Dedifferentiated amniotic fluid mesenchymal stem cell (primary cell): Measurements from ENCODE around the gene KRT79.

Experiments used
- DNase-seq: peaks from one replicate; pipeline ENCODE4 v3.0.0-alpha.2; 2016; ENCODE audit errors: extremely low spot score

KRT79 gene

GRCh38 chr12:52819731-52820510 is 14.2 kb downstream of the KRT79 start:
- DNase-seq, result no peak

DNA sequence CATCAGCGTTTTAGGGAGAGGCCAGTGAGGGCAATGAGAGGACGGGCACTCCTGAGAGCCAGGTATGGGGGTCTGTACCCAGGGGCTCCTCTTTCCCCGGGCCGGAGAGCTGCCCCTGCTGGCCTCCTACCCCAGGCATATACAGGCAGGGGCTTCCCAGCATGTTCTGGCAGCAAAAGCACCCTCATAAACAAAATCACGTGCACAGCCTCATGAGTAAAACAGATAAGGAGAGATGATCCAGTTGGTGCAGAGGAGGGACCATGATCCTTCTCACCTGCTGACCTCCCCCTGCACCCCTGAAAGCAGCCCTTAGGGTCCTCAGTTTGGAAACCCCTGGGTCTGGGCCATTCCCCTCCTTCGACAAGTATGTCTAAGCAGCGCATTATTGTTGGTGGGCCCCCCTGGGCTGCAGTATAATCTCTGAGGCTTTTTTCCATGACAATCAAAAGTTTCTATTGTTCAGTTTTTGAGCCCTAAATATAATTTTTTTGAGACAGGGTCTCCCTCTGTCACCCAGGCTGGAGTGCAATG is 15.2 kb downstream of the KRT79 start:
- no peak for DNase-seq

DNA sequence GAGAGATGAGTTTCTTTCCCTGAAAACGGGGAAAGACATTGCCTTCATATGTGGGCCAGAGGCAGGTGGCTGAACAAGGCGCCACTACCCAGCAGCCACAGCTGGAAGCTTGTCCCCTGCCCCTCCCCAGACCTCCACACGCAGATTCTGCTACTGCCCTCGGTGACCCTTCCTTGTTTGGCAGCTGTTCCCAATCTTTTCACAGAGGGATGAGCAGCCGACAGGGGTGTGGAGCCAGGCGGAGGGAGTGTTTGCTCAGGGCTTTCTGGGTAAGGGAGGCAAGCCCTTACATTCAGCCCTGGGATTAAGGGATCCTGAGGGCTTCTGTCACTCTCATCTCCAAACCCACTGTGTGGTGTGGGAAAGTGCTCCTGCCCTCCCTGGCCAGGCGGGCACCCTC is 15.7 kb downstream of the KRT79 start:
- DNase-seq, result no peak

DNA sequence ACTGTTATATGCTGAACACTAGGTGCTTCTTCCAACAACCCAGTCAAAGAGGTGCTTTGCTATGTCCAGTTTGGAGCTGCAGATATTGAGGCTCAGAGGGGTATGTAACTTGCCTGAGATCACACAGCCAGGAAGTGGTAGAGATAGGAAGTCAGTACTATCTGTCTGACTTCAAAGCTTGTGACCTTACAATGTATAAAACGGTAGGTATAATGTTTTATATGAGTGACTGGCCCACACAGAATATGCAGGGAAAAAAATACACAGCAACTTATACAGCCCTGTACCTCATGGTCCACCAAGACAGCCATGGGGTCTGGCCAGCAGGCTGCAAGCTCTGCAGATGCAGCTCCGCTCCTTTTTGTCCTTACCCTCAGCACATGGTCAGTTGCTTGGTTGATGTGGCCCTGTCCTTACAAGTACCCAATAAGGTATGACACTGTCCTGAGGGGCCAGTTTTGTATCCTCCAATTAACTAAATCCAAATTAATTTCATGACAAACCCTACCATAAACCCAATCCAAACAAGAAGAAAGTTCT is 16.3 kb downstream of the KRT79 start:
- no peak for DNase-seq

- no peak for DNase-seq
Observed at GRCh38 chr12:52817003-52817698, 17.0 kb downstream of the KRT79 start.

GRCh38 chr12:52815676-52816588 is 18.2 kb downstream of the KRT79 start:
- DNase-seq, result no peak

DNA sequence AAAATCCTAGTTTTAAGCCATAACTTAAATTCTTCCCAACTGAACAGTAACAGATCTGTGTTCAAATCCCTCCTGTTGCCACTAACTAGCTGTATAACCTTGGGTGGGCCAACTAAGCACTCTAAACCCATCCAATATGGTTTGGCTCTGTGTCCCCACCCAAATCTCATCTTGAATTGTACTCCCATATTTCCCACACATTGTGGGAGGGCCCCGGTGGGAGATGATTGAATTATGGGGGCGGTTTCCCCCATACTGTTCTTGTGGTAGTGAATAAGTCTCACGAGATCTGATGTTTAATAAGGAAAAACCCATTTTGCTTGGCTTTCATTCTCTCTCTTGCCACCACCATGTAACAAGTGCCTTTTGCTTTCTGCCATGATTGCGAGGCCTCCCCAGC is 18.9 kb downstream of the KRT79 start:
- no peak for DNase-seq

GRCh38 chr12:52814710-52815155 is 19.4 kb downstream of the KRT79 start:
- no peak for DNase-seq

GRCh38 chr12:52813885-52814709 is 20.0 kb downstream of the KRT79 start, which contains the start of gene KRT4:
Gene KRT4, minus strand, starts transcription at chr12:52814116. Its CDS starts 58 bp downstream, at chr12:52814058.
- DNase-seq, result no peak

GRCh38 chr12:52813203-52813819 is 20.8 kb downstream of the KRT79 start:
- DNase-seq, result no peak

- DNase-seq, result no peak
Observed at GRCh38 chr12:52812749-52813148, 21.4 kb downstream of the KRT79 start.

GRCh38 chr12:52812073-52812400 is 22.1 kb downstream of the KRT79 start:
- no peak for DNase-seq

DNA sequence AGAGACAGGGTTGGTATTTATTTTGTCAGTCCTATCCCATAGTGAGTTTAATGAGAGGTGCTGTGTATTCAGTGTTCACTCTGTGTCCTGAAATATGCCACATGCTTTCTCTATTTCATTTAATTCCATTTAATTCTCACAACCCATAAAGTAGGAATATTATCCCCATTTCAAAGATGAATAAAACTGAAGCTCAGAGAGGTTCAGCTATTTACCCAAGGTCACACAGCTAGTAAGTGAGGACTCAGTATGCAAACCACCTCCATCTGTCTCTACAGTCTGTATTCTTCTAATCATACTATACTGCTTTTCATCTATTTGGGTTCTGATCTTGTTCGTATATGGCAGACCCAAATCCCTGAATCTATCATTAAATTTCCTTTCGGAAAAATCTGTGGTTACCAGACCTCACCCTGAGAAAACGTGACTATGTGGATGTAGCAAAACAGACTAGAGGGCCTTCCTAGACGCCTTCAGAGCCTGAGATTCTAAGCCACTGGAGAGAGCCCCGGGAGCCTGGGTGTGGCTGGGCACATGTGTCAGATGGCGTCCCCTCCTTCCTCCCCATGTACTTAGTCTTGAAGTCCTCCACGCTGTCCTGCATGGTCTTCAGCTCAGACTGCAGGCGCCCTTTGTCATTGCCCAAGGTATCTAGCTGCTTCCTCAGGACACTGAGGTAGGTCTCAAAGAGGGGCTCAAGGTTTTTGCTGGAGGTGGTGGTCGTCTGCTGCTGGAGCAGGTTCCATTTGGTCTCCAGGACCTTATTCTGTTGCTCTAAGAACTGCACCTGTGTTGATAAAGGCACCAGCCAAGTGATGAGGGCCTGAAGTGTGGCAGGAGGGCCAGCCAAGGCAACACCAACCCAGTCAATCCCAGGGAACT is 22.7 kb downstream of the KRT79 start:
- DNase-seq, result no peak

DNA sequence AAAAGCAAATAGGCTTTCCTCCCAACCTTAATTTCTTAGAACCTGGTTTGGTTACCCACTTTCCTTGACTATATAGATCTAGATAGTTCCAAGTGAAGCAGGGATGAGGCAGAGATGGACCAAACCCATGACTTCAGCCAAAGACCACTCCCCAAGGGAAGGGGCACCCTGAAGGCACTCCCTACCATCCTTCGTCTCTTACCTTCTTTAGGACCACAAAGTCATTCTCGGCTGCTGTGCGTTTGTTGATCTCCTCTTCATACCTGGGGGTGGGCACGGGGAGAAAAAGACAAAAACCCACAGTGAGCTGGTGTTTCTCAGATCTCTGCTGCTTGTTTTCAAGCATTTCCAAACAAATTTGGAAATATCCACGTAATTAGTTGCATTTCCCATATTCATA is 23.6 kb downstream of the KRT79 start:
- DNase-seq, result no peak

DNA sequence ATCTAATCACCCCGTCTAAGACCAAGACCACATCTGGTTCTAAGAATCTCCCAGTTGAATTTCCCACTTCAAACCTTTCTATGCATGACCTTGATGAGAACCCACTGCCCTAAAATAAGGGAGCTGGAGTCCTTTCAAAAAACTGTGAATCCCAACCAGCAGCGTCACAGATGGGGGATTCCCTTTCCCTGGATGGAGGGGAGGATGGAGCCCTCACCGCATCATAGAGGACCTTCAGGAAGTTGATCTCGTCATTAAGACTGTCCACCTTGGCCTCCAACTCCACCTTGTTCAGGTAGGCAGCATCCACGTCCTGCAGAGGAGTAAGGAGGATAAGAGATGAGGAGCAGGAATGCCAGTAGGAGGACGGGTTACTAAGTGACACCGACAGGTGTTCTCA is 24.9 kb downstream of the KRT79 start:
- DNase-seq, result no peak

DNA sequence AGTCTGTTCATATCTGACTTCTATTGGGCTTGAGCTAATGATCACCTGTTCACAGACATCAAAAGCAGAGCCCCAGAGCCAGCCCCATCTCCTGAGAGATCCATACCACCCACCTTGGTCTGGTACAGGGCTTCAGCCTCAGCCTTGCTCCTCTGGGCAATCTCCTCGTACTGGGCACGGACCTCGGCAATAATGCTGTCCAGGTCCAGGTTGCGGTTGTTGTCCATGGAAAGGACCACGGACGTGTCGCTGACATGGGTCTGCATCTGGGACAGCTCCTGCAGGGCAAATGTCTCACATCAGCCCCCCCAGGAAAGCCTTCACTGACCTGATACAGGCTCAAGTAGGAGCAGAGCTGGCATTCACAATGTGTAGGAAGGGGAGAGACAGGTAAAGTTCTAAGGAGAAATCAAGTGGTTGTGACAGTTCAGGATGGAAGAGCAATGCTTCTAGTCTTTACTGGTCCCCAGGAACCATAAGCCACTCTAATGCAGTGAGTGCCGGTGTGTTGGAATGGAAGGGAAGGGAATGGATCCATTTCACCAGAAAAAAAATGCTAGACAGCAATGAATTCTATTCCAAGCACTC is 25.4 kb downstream of the KRT79 start:
- no peak for DNase-seq

GRCh38 chr12:52807544-52808470 is 26.3 kb downstream of the KRT79 start:
- DNase-seq, result no peak
